ENCODE measurements around the gene DNAJB14.

- TF ChIP-seq CTCF (IDR thresholded peaks at IDR 0.05) (no peak), POLR2AphosphoS5 (IDR thresholded peaks at IDR 0.05; ENCODE audit: insufficient read depth in 1 of 2, low read depth in 1 of 2) (no peak)
These were observed 25.2 kb downstream of the DNAJB14 start for GRCh38 chr4:99921174-99921573.
